ENCODE measurements around the gene ELOVL7. TPM values are rescaled to one million over a fixed set of nuclear protein-coding genes. Genes with fewer than 3 reads are reported as not detected.
"Not testable (repeated sequence)": the region's sequence is repeated elsewhere in the genome, so short reads cannot be mapped to it uniquely, and the experiment has no call there.

The ELOVL7 gene
- total and polyA plus RNA-seq, 2 donors (not counting 1 experiment from before 2014, with no cell fraction given): 0.21 to 0.54 TPM

DNA sequence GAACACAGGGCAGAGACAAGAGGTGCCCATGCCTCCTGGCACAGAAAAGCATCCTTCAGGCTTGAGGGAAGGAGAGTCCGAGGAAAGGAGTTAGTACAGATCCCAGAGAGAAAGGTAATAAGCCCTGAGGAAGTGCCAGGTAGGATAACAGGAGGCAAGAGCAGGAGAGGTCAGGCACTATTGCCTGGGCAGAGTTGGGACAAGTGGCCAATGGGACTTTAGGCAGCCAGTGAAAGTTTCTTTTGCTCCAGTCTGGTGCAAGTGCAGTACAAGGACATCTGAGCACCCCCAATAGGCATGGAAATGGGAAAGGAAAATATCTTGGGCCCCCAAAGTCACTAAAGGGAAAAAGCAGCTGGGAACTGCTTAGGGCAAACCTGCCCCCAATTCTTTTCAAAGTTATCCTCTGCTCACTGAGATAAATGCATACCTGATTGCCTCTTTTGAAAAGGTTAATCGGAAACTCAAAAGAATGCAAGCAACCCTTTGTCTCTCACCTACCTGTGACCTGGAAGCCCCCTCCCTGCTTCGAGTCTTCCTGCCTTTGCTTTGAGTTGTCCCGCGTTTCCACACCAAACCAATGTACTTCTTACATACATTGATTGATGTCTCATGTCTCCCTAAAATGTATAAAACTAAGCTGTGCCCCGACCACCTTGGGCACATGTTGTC is 46.5 kb downstream of the ELOVL7 start:
- WGBS (ENCODE audit: insufficient coverage): 77% methylated on average over 6 of the region's 6 CpGs
- H3K4me1 ChIP-seq (ENCODE audit: control insufficient read depth in 2 of 2, insufficient read depth in 2 of 2, low read length in 2 of 2): no peaks in the 10 kb centered on the region
- H3K4me3 Mint-ChIP-seq: no peak overlapping the region

GRCh38 chr5:60795424-60795950 is 48.6 kb downstream of the ELOVL7 start:
- H3K4me3 ChIP-seq (ENCODE audit: control extremely low read depth in 1 of 5, extremely low read depth in 1 of 5, insufficient read depth in 1 of 5, low read depth in 2 of 5, low read length in 4 of 5); H3K4me3 Mint-ChIP-seq; H3K9me3 Mint-ChIP-seq (ENCODE audit: insufficient read depth); H3K4me2 ChIP-seq (replicated peaks; ENCODE audit: low read depth, low read length, poor library complexity, severe bottlenecking); CTCF ChIA-PET; H3K79me2 ChIP-seq (ENCODE audit: control insufficient read depth, insufficient read depth, low read length); H3K27ac ChIP-seq (ENCODE audit: low read length in 2 of 2); H3K9me3 ChIP-seq (ENCODE audit: control extremely low read depth in 1 of 3, control insufficient read depth in 2 of 3, insufficient read depth in 1 of 3, low read length in 2 of 3); H4K20me1 ChIP-seq (ENCODE audit: control insufficient read depth, insufficient read depth, low read length, poor library complexity, severe bottlenecking); H3K9ac ChIP-seq (ENCODE audit: low read length); H2AFZ ChIP-seq (ENCODE audit: insufficient read depth, low read depth, low read length, poor library complexity, severe bottlenecking); H3K4me1 Mint-ChIP-seq; POLR2A ChIA-PET; H3K36me3 ChIP-seq (replicated peaks in 1 of 2; ENCODE audit: control extremely low read depth in 1 of 2, control insufficient read depth in 1 of 2, extremely low read depth in 1 of 2, insufficient read depth in 2 of 2, low read length in 1 of 2); ATAC-seq (ENCODE audit: low read depth); H3K27me3 ChIP-seq (replicated peaks in 1 of 4; ENCODE audit: control extremely low read depth in 1 of 4, control insufficient read depth in 3 of 4, insufficient read depth in 4 of 4, low read length in 3 of 4); intact Hi-C loops (cut with micrococcal nuclease); DNase-seq; H3K27me3 Mint-ChIP-seq; H3K4me1 ChIP-seq (ENCODE audit: control insufficient read depth in 2 of 2, insufficient read depth in 2 of 2, low read length in 2 of 2); H3K27ac Mint-ChIP-seq: not testable (repeated sequence)
- WGBS (ENCODE audit: insufficient coverage): 97% methylated on average over 17 of the region's 18 CpGs

More for the DNA sequence above, 46.5 kb downstream of the ELOVL7 start:
- Histone ChIP-seq H3K27ac (ENCODE audit: low read length in 2 of 2) (no peak overlapping the region), H3K9me3 (ENCODE audit: control extremely low read depth in 1 of 3, control insufficient read depth in 2 of 3, insufficient read depth in 1 of 3, low read length in 2 of 3) (no peaks in the 10 kb centered on the region), H3K4me2 (replicated peaks; ENCODE audit: low read depth, low read length, poor library complexity, severe bottlenecking) (no peak overlapping the region), H3K36me3 (replicated peaks in 1 of 2; ENCODE audit: control extremely low read depth in 1 of 2, control insufficient read depth in 1 of 2, extremely low read depth in 1 of 2, insufficient read depth in 2 of 2, low read length in 1 of 2) (no peaks in the 10 kb centered on the region), H3K9ac (ENCODE audit: low read length) (no peak overlapping the region), H3K4me3 (ENCODE audit: control extremely low read depth in 1 of 5, extremely low read depth in 1 of 5, insufficient read depth in 1 of 5, low read depth in 2 of 5, low read length in 4 of 5) (no peak overlapping the region), H3K79me2 (ENCODE audit: control insufficient read depth, insufficient read depth, low read length) (no peaks in the 10 kb centered on the region), H3K27me3 (replicated peaks in 1 of 4; ENCODE audit: control extremely low read depth in 1 of 4, control insufficient read depth in 3 of 4, insufficient read depth in 4 of 4, low read length in 3 of 4) (no peaks in the 10 kb centered on the region), H4K20me1 (ENCODE audit: control insufficient read depth, insufficient read depth, low read length, poor library complexity, severe bottlenecking) (no peaks in the 10 kb centered on the region), H2AFZ (ENCODE audit: insufficient read depth, low read depth, low read length, poor library complexity, severe bottlenecking) (no peak overlapping the region)
- ChIA-PET POLR2A (no interaction called here), CTCF (no interaction called here)
- intact Hi-C loops (cut with micrococcal nuclease): no loop called here
- no peaks in the 10 kb centered on the region for H3K27me3 Mint-ChIP-seq
- no peaks in the 10 kb centered on the region for H3K9me3 Mint-ChIP-seq (ENCODE audit: insufficient read depth)
- H3K4me1 Mint-ChIP-seq: no peaks in the 10 kb centered on the region
- DNase-seq (no peak), ATAC-seq (ENCODE audit: low read depth) (no peak)
- no peak for TF ChIP-seq EZH2 (IDR thresholded peaks at IDR 0.05; ENCODE audit: borderline replicate concordance, insufficient read depth, low read depth, low read length, poor library complexity, severe bottlenecking)
- TF ChIP-seq CTCF (IDR thresholded peaks at IDR 0.05): no peak
- no peak overlapping the region for H3K27ac Mint-ChIP-seq
